GM21423 (cell line): Measurements from ENCODE around the gene TMEM198.

Experiments used
- ATAC-seq: cut with Tn5 transposase; IDR thresholded peaks from one replicate; pipeline ENCODE4 v1.9.1; 2021; ENCODE audit warnings: mild to moderate bottlenecking, moderate library complexity; ENCODE audit not compliant: unreplicated experiment

TMEM198 gene

DNA sequence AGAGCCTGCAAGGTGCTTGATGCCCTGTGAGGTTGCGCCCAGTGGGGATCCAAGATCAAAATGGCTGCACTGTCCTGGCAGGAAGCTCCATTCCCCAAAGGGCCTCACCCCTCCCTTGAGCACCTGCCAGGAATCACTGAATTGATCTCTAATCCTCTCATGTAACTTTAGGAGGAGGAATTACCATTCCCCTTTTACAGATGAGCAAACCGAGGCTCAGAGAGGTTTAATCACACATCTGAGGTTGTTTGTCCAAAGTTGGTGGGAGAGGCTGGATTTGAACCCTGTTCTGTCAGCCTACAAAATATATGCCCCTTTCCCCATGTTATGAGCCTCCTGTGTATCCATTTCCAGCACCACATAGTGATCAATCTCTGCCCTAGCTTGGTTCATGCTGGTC, 19.0 kb upstream of the TMEM198 start:
- ATAC-seq, result no peak

DNA sequence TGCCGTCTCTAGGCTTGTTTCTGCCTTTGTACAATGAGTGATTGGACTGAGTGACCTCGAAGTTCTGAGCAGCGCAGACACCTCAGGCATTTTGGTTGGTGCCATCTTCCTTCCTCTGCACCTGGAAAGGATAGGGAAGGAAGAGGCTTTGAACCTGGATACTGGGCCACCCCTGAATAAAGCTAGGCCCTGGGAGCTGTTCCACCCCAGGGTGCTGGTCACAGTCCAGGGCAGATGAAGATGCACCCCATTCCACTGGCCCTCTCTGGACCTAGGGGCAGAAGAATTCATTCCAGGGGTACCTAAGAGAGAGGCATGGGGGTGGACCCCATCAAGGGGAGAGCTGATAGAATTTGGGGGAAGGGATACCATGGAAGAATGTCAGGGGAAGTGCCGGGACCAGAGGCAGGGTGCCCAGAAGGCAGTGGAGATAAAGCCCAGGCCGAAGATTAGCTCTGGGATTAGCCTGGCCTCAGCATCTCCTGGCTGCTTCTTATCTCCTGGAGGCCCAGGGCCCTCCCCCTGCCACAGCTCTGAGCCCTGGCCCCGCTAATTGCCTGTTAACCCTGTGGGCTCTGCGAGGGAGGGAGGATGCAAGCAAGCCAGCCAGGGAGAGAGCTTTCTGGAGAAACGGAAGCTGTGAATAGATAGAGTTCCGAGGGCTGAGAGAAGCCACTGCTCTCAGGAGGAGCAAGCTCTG, 18.1 kb upstream of the TMEM198 start:
- no peak for ATAC-seq

- no peak for ATAC-seq
Observed at GRCh38 chr2:219526320-219527075, 17.3 kb upstream of the TMEM198 start.

- no peak for ATAC-seq
Observed at GRCh38 chr2:219527076-219527394, 16.8 kb upstream of the TMEM198 start.

DNA sequence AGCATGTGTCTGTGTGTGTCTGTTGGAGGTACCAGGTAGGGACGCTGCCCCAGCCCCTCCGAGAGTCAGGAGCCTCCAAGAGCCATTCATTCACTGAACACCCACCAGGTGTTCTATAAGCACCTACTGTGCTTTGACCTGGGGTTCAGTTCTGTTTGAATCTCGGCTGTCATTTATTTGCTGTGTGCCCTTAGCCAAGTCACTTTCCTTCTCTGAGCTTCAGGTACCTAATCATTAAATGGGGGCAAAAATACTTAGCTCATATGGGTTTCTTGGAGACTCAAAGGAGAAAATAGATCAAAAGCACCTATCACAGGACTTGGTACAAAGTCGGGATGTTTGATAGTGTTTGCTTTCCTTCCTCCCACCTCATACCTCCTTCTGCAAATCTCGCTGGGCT, 16.4 kb upstream of the TMEM198 start:
- no peak for ATAC-seq

GRCh38 chr2:219530048-219530963, 13.5 kb upstream of the TMEM198 start:
- peak; percentile 83 for ATAC-seq

GRCh38 chr2:219531639-219532377, 12.0 kb upstream of the TMEM198 start:
- no peak for ATAC-seq

GRCh38 chr2:219532378-219532649, 11.5 kb upstream of the TMEM198 start:
- no peak for ATAC-seq

- ATAC-seq, result no peak
Observed at GRCh38 chr2:219533930-219534661, 9.7 kb upstream of the TMEM198 start.

- no peak for ATAC-seq
Observed at GRCh38 chr2:219536425-219536824, 7.4 kb upstream of the TMEM198 start.

GRCh38 chr2:219536967-219537366, 6.9 kb upstream of the TMEM198 start:
- ATAC-seq, result no peak

- no peak for ATAC-seq
Observed at GRCh38 chr2:219537657-219538488, 6.0 kb upstream of the TMEM198 start.

- ATAC-seq, result no peak
Observed at GRCh38 chr2:219538504-219538951, 5.3 kb upstream of the TMEM198 start.

DNA sequence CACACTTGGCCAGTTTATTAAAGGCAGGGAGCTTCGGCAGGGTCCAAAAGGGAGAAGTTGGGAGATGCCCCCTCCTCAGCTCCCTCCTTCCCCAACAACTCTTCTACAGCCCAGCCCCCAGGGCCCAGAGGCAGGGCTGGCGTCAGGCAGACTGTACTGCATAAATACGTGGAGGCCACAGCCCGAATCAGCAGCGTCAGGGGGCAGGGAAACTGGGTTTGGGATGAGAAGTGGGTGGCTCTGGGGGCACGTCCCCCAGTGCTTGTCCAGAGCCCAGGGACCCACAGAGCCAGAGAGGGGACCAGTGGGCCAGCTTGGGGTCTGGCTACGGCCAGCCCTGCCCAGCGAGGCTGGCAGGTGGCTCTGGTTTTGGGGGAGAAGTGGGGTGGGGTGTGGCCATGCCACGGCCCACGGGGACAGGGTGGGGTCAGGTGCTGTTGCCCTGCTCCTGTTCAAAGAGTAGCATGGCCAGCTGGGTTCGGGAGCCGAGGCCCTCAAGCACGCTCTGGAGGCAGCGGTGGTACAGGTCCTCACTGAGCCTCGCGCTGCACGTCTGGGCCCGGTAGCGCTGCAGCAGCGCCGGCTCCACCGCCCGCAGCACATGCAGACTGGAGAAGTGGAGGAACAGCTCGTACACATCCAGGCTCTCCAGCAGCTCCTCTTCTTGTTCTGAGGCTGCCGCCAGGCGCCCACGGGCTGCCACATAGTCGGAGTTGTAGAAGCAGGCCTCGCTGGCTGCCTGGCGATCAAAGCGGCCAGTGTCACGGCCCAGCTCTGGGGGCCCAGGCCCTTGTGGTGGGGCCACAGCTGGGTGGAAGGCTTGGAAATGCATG, 4.7 kb upstream of the TMEM198 start:
- no peak for ATAC-seq

- no peak for ATAC-seq
Observed at GRCh38 chr2:219539926-219540678, 3.7 kb upstream of the TMEM198 start.

- ATAC-seq, result no peak
Observed at GRCh38 chr2:219540784-219541504, 2.9 kb upstream of the TMEM198 start.

DNA sequence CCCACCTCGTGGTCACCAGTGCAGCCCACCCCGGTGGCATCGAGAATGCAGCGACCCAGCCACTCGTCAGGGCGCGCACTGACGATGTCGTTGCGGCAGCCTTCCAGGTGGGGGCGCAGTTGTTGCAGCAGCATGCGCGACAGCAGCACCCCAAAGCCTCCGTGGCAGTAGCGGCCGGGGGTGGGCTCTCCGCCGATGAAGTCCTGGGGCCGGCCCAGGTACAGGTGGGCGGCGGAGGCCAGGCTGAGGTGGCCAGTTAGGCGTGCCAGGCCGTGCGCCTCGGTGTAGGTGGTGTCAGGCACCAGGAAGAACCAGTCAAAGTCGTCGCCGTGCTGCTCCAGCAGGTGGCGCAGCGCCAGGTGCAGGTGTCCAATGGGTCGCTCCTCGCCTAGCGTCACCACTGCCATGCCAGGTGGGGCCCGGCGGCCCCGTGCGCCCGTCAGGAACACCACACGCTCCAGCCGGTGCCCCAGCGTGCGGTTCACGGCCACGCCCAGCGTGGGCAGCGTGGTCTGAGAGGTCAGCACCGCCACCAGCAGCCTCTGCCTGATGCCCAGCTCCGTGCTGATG, 2.1 kb upstream of the TMEM198 start:
- ATAC-seq, result peak; percentile 42
